Trophoblast cell (in vitro differentiated cells and primary cell): ENCODE results near the gene DCP1A.
"Not testable (repeated sequence)": the region's sequence is repeated elsewhere in the genome, so short reads cannot be mapped to it uniquely, and the experiment has no call there.

ENCODE experiments used
- DNase-seq, 2 donors: peaks; one replicate each; pipeline ENCODE4 v3.0.0-alpha.2; 2016
- H2AFZ ChIP-seq: 2 replicates; pipeline ENCODE4 v1.6.1; 2013; ENCODE audit warnings: low read length, moderate library complexity, mild to moderate bottlenecking; ENCODE audit not compliant: insufficient read depth, poor library complexity
- H2AK5ac ChIP-seq: 2 replicates; pipeline ENCODE4 v1.6.1; 2013; ENCODE audit warnings: mild to moderate bottlenecking, low read length
- H2BK120ac ChIP-seq: 2 replicates; pipeline ENCODE4 v1.6.1; 2013; ENCODE audit warnings: low read length, mild to moderate bottlenecking, moderate library complexity; ENCODE audit not compliant: insufficient read depth, poor library complexity
- H2BK12ac ChIP-seq: 2 replicates; pipeline ENCODE4 v1.6.1; 2013; ENCODE audit warnings: mild to moderate bottlenecking, low read length, moderate library complexity
- H2BK5ac ChIP-seq: 2 replicates; pipeline ENCODE4 v1.6.1; 2013; ENCODE audit warnings: low read length, low read depth, moderate library complexity, mild to moderate bottlenecking; ENCODE audit not compliant: poor library complexity
- H3K14ac ChIP-seq: 2 replicates; pipeline ENCODE4 v1.6.1; 2013; ENCODE audit warnings: mild to moderate bottlenecking, low read length
- H3K18ac ChIP-seq: 2 replicates; pipeline ENCODE4 v1.6.1; 2013; ENCODE audit warnings: mild to moderate bottlenecking, low read length
- H3K23ac ChIP-seq: 2 replicates; pipeline ENCODE4 v1.6.1; 2013; ENCODE audit warnings: low read length
- H3K27ac ChIP-seq: 2 replicates; pipeline ENCODE4 v1.5.1; 2013; ENCODE audit warnings: low read depth, mild to moderate bottlenecking, inconsistent platforms, low read length, moderate library complexity
- H3K27me3 ChIP-seq: 2 replicates; pipeline ENCODE4 v1.6.1; 2013; ENCODE audit warnings: inconsistent platforms, mild to moderate bottlenecking, low read length, moderate library complexity; ENCODE audit not compliant: insufficient read depth
- H3K36me3 ChIP-seq, 2 experiments: 1 replicate in 1 of 2; 2 replicates in 1 of 2; pipeline ENCODE4 v1.6.1; 2013; ENCODE audit warnings: low read length in 2 of 2, mild to moderate bottlenecking in 2 of 2, moderate library complexity in 1 of 2; ENCODE audit not compliant: insufficient read depth in 2 of 2, control insufficient read depth in 1 of 2
- H3K4ac ChIP-seq: 2 replicates; pipeline ENCODE4 v1.6.1; 2013; ENCODE audit warnings: low read depth, mild to moderate bottlenecking, low read length, moderate library complexity
- H3K4me1 ChIP-seq, 2 experiments: 1 replicate in 1 of 2; 2 replicates in 1 of 2; pipeline ENCODE4 v1.6.1; 2013; ENCODE audit warnings: low read length in 2 of 2, mild to moderate bottlenecking in 2 of 2, moderate library complexity in 1 of 2; ENCODE audit not compliant: insufficient read depth in 2 of 2, control insufficient read depth in 1 of 2
- H3K4me2 ChIP-seq: 2 replicates; pipeline ENCODE4 v1.6.1; 2013; ENCODE audit warnings: inconsistent platforms, mild to moderate bottlenecking, low read length, moderate library complexity
- H3K4me3 ChIP-seq: 2 replicates; pipeline ENCODE4 v1.5.1; 2013; ENCODE audit warnings: mild to moderate bottlenecking, low read depth, low read length, inconsistent platforms
- H3K79me1 ChIP-seq: one replicate; pipeline ENCODE4 v1.6.1; 2013; ENCODE audit warnings: low read length
- H3K79me2 ChIP-seq: 2 replicates; pipeline ENCODE4 v1.6.1; 2013; ENCODE audit warnings: low read length, mild to moderate bottlenecking; ENCODE audit not compliant: control insufficient read depth, insufficient read depth, poor library complexity
- H3K9ac ChIP-seq: 2 replicates; pipeline ENCODE4 v1.6.1; 2013; ENCODE audit warnings: mild to moderate bottlenecking, low read length
- H3K9me3 ChIP-seq: 2 replicates; pipeline ENCODE4 v1.6.1; 2013; ENCODE audit warnings: low read depth, mild to moderate bottlenecking, control low read depth, inconsistent platforms, low read length; ENCODE audit not compliant: insufficient read depth
- H4K12ac ChIP-seq: 2 replicates; pipeline ENCODE4 v1.6.1; 2013; ENCODE audit warnings: low read depth, mild to moderate bottlenecking, low read length, moderate library complexity
- H4K8ac ChIP-seq: 2 replicates; pipeline ENCODE4 v1.6.1; 2013; ENCODE audit warnings: low read depth, mild to moderate bottlenecking, low read length, moderate library complexity
- H4K91ac ChIP-seq: one replicate; pipeline ENCODE4 v1.6.1; 2013; ENCODE audit warnings: low read depth, mild to moderate bottlenecking, low read length, moderate library complexity
- WGBS: extraction: QIAGEN DNeasy Blood & Tissue Kit; methylation state at CpG from one replicate; pipeline ENCODE4 v1.1.7; 2013; ENCODE audit warnings: missing lambda C conversion rate; ENCODE audit not compliant: insufficient read length, insufficient coverage; ENCODE audit errors: extremely low coverage; 5-methylcytosine and 5-hydroxymethylcytosine counted together

Gene DCP1A

GRCh38 chr3:53370719-53371118 lies 23.4 kb upstream of the DCP1A start:
- DNase-seq, H3K9ac ChIP-seq, H3K9me3 ChIP-seq, H3K79me1 ChIP-seq, H3K36me3 ChIP-seq, H2BK120ac ChIP-seq, H4K91ac ChIP-seq, H3K4me3 ChIP-seq, H3K79me2 ChIP-seq, H3K27ac ChIP-seq, H4K8ac ChIP-seq, H2BK12ac ChIP-seq, H4K12ac ChIP-seq, H3K23ac ChIP-seq, H2BK5ac ChIP-seq, H3K18ac ChIP-seq, H3K4me2 ChIP-seq, H3K4ac ChIP-seq, H2AK5ac ChIP-seq, H2AFZ ChIP-seq, H3K4me1 ChIP-seq, H3K14ac ChIP-seq, H3K27me3 ChIP-seq: not testable (repeated sequence)
- no CpG with 5 or more reads among the region's 17 CpGs for WGBS

GRCh38 chr3:53361852-53362251 lies 14.5 kb upstream of the DCP1A start:
- Histone ChIP-seq H3K18ac (no peak overlapping the region), H3K27ac (no peak overlapping the region), H3K4ac (no peak overlapping the region), H3K14ac (no peak overlapping the region), H4K8ac (no peak overlapping the region), H3K79me1 (no peaks in the 10 kb centered on the region), H2BK5ac (no peak overlapping the region), H2AFZ (no peak overlapping the region), H3K4me2 (no peak overlapping the region), H3K9me3 (no peaks in the 10 kb centered on the region), H2BK12ac (no peak overlapping the region), H3K4me3 (no peak overlapping the region), H3K9ac (no peak overlapping the region), H3K23ac (no peak overlapping the region), H3K79me2 (no peaks in the 10 kb centered on the region), H3K27me3 (no peaks in the 10 kb centered on the region), H3K36me3 (no peaks in the 10 kb centered on the region), H4K91ac (no peak overlapping the region), H2AK5ac (no peak overlapping the region), H2BK120ac (no peak overlapping the region), H3K4me1 (no peaks in the 10 kb centered on the region), H4K12ac (no peak overlapping the region)
- no CpG with 5 or more reads among the region's 3 CpGs for WGBS
- no peak for DNase-seq

- Histone ChIP-seq H2AK5ac (no peak overlapping the region), H4K12ac (no peak overlapping the region), H2BK5ac (no peak overlapping the region), H2AFZ (no peak overlapping the region), H3K4me3 (no peak overlapping the region), H3K4ac (no peak overlapping the region), H4K8ac (no peak overlapping the region), H3K79me1 (no peaks in the 10 kb centered on the region), H3K4me1 (no peaks in the 10 kb centered on the region), H3K27ac (no peak overlapping the region), H2BK12ac (no peak overlapping the region), H3K27me3 (no peaks in the 10 kb centered on the region), H3K23ac (no peak overlapping the region), H3K18ac (no peak overlapping the region), H3K79me2 (no peaks in the 10 kb centered on the region), H2BK120ac (no peak overlapping the region), H3K9ac (no peak overlapping the region), H3K4me2 (no peak overlapping the region), H4K91ac (no peak overlapping the region), H3K14ac (no peak overlapping the region), H3K9me3 (no peaks in the 10 kb centered on the region), H3K36me3 (no peaks in the 10 kb centered on the region)
- no peak for DNase-seq
- no CpG with 5 or more reads among the region's 1 CpG for WGBS
These were observed 10.1 kb upstream of the DCP1A start for GRCh38 chr3:53357458-53357857.

GRCh38 chr3:53354945-53355498 lies 7.7 kb upstream of the DCP1A start:
- H3K27ac ChIP-seq: no peak overlapping the region
- no CpG with 5 or more reads among the region's 2 CpGs for WGBS
- DNase-seq: no peak
- H3K36me3 ChIP-seq: no peaks in the 10 kb centered on the region
- peaks cover 4% of the 10 kb centered on the region for H3K79me1 ChIP-seq
- no peak overlapping the region for H3K4ac ChIP-seq
- H3K23ac ChIP-seq: no peak overlapping the region
- H4K91ac ChIP-seq: no peak overlapping the region
- no peak overlapping the region for H4K12ac ChIP-seq
- no peak overlapping the region for H4K8ac ChIP-seq
- H2BK12ac ChIP-seq: no peak overlapping the region
- no peaks in the 10 kb centered on the region for H3K27me3 ChIP-seq
- no peak overlapping the region for H2BK5ac ChIP-seq
- no peak overlapping the region for H2AK5ac ChIP-seq
- no peak overlapping the region for H2BK120ac ChIP-seq
- H3K9me3 ChIP-seq: no peaks in the 10 kb centered on the region
- H3K18ac ChIP-seq: no peak overlapping the region
- H3K4me3 ChIP-seq: no peak overlapping the region
- H3K4me2 ChIP-seq: no peak overlapping the region
- H3K79me2 ChIP-seq: peaks cover 1% of the 10 kb centered on the region
- no peaks in the 10 kb centered on the region for H3K4me1 ChIP-seq
- no peak overlapping the region for H3K14ac ChIP-seq
- H2AFZ ChIP-seq: no peak overlapping the region
- no peak overlapping the region for H3K9ac ChIP-seq
